IMR-90 (cell line): ENCODE results near the gene SH2D7. TPM values are rescaled to one million over a fixed set of nuclear protein-coding genes. Genes with fewer than 3 reads are reported as not detected.

Source experiments
- ATAC-seq: fragments of 200-7000 bp; cut with Tn5 transposase; 2 replicates; pipeline ENCODE4 v1.9.1; 2020; ENCODE audit warnings: low read depth, mild to moderate bottlenecking, moderate library complexity
- BruUV-seq: library from RNA; stranded (reverse); fragments of 400-500 nt; replicated peaks from 2 replicates; lab custom pipeline; 2021; lab: Mats Ljungman, UMichigan
- CTCF ChIA-PET: fragments of 300-600 bp; formaldehyde crosslinking; extraction: SDS; loops from one replicate; lab custom pipeline; 2021; ENCODE audit warnings: antibody characterized with exemption; lab: Yijun Ruan, JAX
- POLR2A ChIA-PET: fragments of 300-600 bp; sonication (Branson Sonifier 250); formaldehyde crosslinking; loops from one replicate; lab custom pipeline; 2022; ENCODE audit warnings: antibody characterized with exemption; ENCODE audit not compliant: unreplicated experiment; lab: Charles Lee
- DNase-seq: peaks from one replicate; pipeline ENCODE4 v3.0.0; 2013
- H2AFZ ChIP-seq: replicated peaks from 2 replicates; pipeline ENCODE3; 2013; ENCODE audit warnings: low read length, mild to moderate bottlenecking; ENCODE audit not compliant: poor library complexity
- H2AK5ac ChIP-seq: 2 replicates; pipeline ENCODE4 v1.6.1; 2013; ENCODE audit warnings: low read depth, low read length, inconsistent platforms
- H2AK9ac ChIP-seq: replicated peaks from 2 replicates; pipeline ENCODE3; 2013; ENCODE audit warnings: mild to moderate bottlenecking, low read depth, low read length, moderate library complexity; ENCODE audit not compliant: poor library complexity
- H2BK120ac ChIP-seq: 2 replicates; pipeline ENCODE4 v1.6.1; 2013; ENCODE audit warnings: low read depth, low read length, inconsistent platforms
- H2BK15ac ChIP-seq: 3 replicates; pipeline ENCODE4 v1.6.1; 2013; ENCODE audit warnings: low read depth, low read length, inconsistent platforms
- H2BK20ac ChIP-seq: 2 replicates; pipeline ENCODE4 v1.6.1; 2013; ENCODE audit warnings: low read depth, mild to moderate bottlenecking, inconsistent platforms, low read length, moderate library complexity
- H2BK5ac ChIP-seq: 2 replicates; pipeline ENCODE4 v1.6.1; 2013; ENCODE audit warnings: mild to moderate bottlenecking, low read depth, low read length, inconsistent platforms; ENCODE audit not compliant: poor library complexity, severe bottlenecking
- H3K14ac ChIP-seq: replicated peaks from 2 replicates; pipeline ENCODE4 v1.6.1; 2013; ENCODE audit warnings: low read depth, low read length, inconsistent platforms
- H3K18ac ChIP-seq: 2 replicates; pipeline ENCODE4 v1.6.1; 2013; ENCODE audit warnings: low read depth, low read length, control low read depth
- H3K23ac ChIP-seq: 2 replicates; pipeline ENCODE4 v1.6.1; 2013; ENCODE audit warnings: low read depth, low read length, inconsistent platforms
- H3K27ac ChIP-seq: 2 replicates; pipeline ENCODE4 v1.5.1; 2013; ENCODE audit warnings: mild to moderate bottlenecking, control low read depth, low read length; ENCODE audit not compliant: insufficient read depth
- H3K27me3 ChIP-seq: 2 replicates; pipeline ENCODE4 v1.6.1; 2013; ENCODE audit warnings: low read length; ENCODE audit not compliant: control insufficient read depth, insufficient read depth
- H3K36me3 ChIP-seq: 2 replicates; pipeline ENCODE4 v1.6.1; 2013; ENCODE audit warnings: low read length, mixed read lengths; ENCODE audit not compliant: control insufficient read depth, insufficient read depth
- H3K4ac ChIP-seq: 2 replicates; pipeline ENCODE4 v1.6.1; 2013; ENCODE audit warnings: low read depth, low read length, inconsistent platforms
- H3K4me1 ChIP-seq: 2 replicates; pipeline ENCODE4 v1.6.1; 2013; ENCODE audit warnings: low read length, mixed read lengths; ENCODE audit not compliant: control insufficient read depth, insufficient read depth
- H3K4me2 ChIP-seq: 2 replicates; pipeline ENCODE4 v1.6.1; 2013; ENCODE audit warnings: low read depth, mild to moderate bottlenecking, control low read depth, low read length, moderate library complexity
- H3K4me3 ChIP-seq: 2 replicates; pipeline ENCODE4 v1.5.1; 2013; ENCODE audit warnings: low read depth, mild to moderate bottlenecking, control low read depth, low read length, moderate library complexity; ENCODE audit not compliant: insufficient read depth
- H3K56ac ChIP-seq: 2 replicates; pipeline ENCODE4 v1.6.1; 2013; ENCODE audit warnings: low read length, inconsistent platforms; ENCODE audit not compliant: insufficient read depth; ENCODE audit errors: extremely low read depth
- H3K79me1 ChIP-seq, 2 experiments: 2 replicates each; pipeline ENCODE4 v1.6.1; 2013; ENCODE audit warnings: low read length in 2 of 2, inconsistent platforms in 1 of 2, low read depth in 1 of 2
- H3K9ac ChIP-seq: 2 replicates; pipeline ENCODE4 v1.6.1; 2013; ENCODE audit warnings: low read depth, low read length, control low read depth
- H3K9me1 ChIP-seq: 2 replicates; pipeline ENCODE4 v1.6.1; 2013; ENCODE audit warnings: low read length, inconsistent platforms; ENCODE audit not compliant: insufficient read depth
- H3K9me3 ChIP-seq: 2 replicates; pipeline ENCODE4 v1.6.1; 2013; ENCODE audit warnings: low read length; ENCODE audit not compliant: control insufficient read depth, insufficient read depth
- H4K20me1 ChIP-seq: 2 replicates; pipeline ENCODE4 v1.6.1; 2013; ENCODE audit warnings: low read length, inconsistent platforms; ENCODE audit not compliant: insufficient read depth
- H4K5ac ChIP-seq: 2 replicates; pipeline ENCODE4 v1.6.1; 2013; ENCODE audit warnings: mild to moderate bottlenecking, low read depth, low read length, control low read depth
- H4K8ac ChIP-seq, 2 experiments: 2 replicates each; pipeline ENCODE4 v1.6.1; 2013; ENCODE audit warnings: low read depth in 2 of 2, low read length in 2 of 2, control low read depth in 1 of 2, inconsistent platforms in 1 of 2
- H4K91ac ChIP-seq: 2 replicates; pipeline ENCODE4 v1.6.1; 2013; ENCODE audit warnings: low read depth, low read length, inconsistent platforms; ENCODE audit not compliant: insufficient read depth
- BHLHE40 ChIP-seq: fragments of 150-350 bp; IDR thresholded peaks from 2 replicates; pipeline ENCODE4 v1.6.1; 2016; ENCODE audit warnings: mild to moderate bottlenecking, low read depth, low read length
- CEBPB ChIP-seq: IDR thresholded peaks from 2 replicates; pipeline ENCODE4 v1.6.1; 2012; ENCODE audit warnings: low read depth, low read length, improper control_type of control experiment
- CHD1 ChIP-seq: IDR thresholded peaks from 2 replicates; pipeline ENCODE4 v1.6.1; 2012; ENCODE audit warnings: low read depth, low read length, improper control_type of control experiment
- CTCF ChIP-seq: conservative IDR thresholded peaks from 2 replicates; pipeline ENCODE4 v1.5.1; 2012; ENCODE audit warnings: mild to moderate bottlenecking, low read depth, low read length, improper control_type of control experiment
- FOS ChIP-seq: fragments of 150-350 bp; IDR thresholded peaks from 2 replicates; pipeline ENCODE4 v1.6.1; 2016; ENCODE audit warnings: low read depth, low read length
- MAFK ChIP-seq: IDR thresholded peaks from 2 replicates; pipeline ENCODE4 v1.6.1; 2012; ENCODE audit warnings: low read depth, low read length, improper control_type of control experiment
- MAZ ChIP-seq: IDR thresholded peaks from 2 replicates; pipeline ENCODE4 v1.6.1; 2012; ENCODE audit warnings: low read depth, mild to moderate bottlenecking, low read length, improper control_type of control experiment, moderate library complexity, borderline replicate concordance
- MXI1 ChIP-seq: IDR thresholded peaks from 2 replicates; pipeline ENCODE4 v1.6.1; 2012; ENCODE audit warnings: low read depth, mild to moderate bottlenecking, low read length, moderate library complexity, borderline replicate concordance
- NFE2L2 ChIP-seq: fragments of 150-350 bp; IDR thresholded peaks from 2 replicates; pipeline ENCODE4 v1.6.1; 2016; ENCODE audit warnings: low read depth, mild to moderate bottlenecking, low read length
- POLR2A ChIP-seq: IDR thresholded peaks from 2 replicates; pipeline ENCODE4 v1.6.1; 2012; ENCODE audit warnings: mild to moderate bottlenecking, low read depth, low read length
- RAD21 ChIP-seq: IDR thresholded peaks from 2 replicates; pipeline ENCODE4 v1.6.1; 2012; ENCODE audit warnings: low read length, improper control_type of control experiment
- RCOR1 ChIP-seq: IDR thresholded peaks from 2 replicates; pipeline ENCODE4 v1.6.1; 2012; ENCODE audit warnings: mild to moderate bottlenecking, low read length, improper control_type of control experiment; ENCODE audit not compliant: insufficient replicate concordance
- RFX5 ChIP-seq: IDR thresholded peaks from 2 replicates; pipeline ENCODE4 v1.8.0; 2012; ENCODE audit warnings: low read depth, mild to moderate bottlenecking, low read length, moderate library complexity
- SMC3 ChIP-seq: fragments of 150-350 bp; IDR thresholded peaks from 2 replicates; pipeline ENCODE4 v1.6.1; 2016; ENCODE audit warnings: low read depth, mild to moderate bottlenecking, antibody characterized with exemption, low read length, moderate library complexity
- USF2 ChIP-seq: fragments of 150-350 bp; IDR thresholded peaks from 2 replicates; pipeline ENCODE4 v1.6.1; 2017; ENCODE audit warnings: mild to moderate bottlenecking, antibody characterized with exemption, low read length, low read depth
- WGBS, 2 experiments: methylation state at CpG; one replicate each; pipeline versions ENCODE4 v1.1.5 to v1.1.7; 2013; ENCODE audit warnings: missing lambda C conversion rate in 2 of 2; ENCODE audit not compliant: insufficient read length in 1 of 2; ENCODE audit errors: extremely low coverage in 2 of 2; 5-methylcytosine and 5-hydroxymethylcytosine counted together
- dilution Hi-C: fragments of 300-500 bp; cut with HindIII; formaldehyde crosslinking; loops from one replicate; pipeline ENCODE4 v1.14.3; 2018; ENCODE audit warnings: low sequenced_read_pairs; ENCODE audit not compliant: unreplicated experiment
- in situ Hi-C: fragments of 300-500 bp; cut with MboI; formaldehyde crosslinking; loops from 3 replicates; pipeline ENCODE4 v1.14.3; 2019; ENCODE audit warnings: low sequenced_read_pairs, inconsistent platforms, mixed read lengths
- intact Hi-C: fragments of 100-400 bp; cut with micrococcal nuclease; formaldehyde crosslinking; loops from 2 replicates; pipeline ENCODE4 v1.10.0; 2022
- polyA plus RNA-seq, 3 experiments: library from polyadenylated mRNA; depleted of rRNA; stranded (reverse); fragments of >200 nt; gene quantifications; 2 replicates each; pipeline ENCODE4 v1.2.3, GENCODE V29; 2012; ENCODE audit warnings: low replicate concordance in 1 of 3
- total RNA-seq: library from RNA; depleted of rRNA; stranded (reverse); fragments of >200 nt; gene quantifications from 2 replicates; pipeline ENCODE4 v1.2.3, GENCODE V29; 2012

SH2D7 gene
- total and polyA plus RNA-seq, 2 of the 4 experiments (the other 2 are of a cell fraction) = not detected

- Histone ChIP-seq H3K27ac (no peak overlapping the region), H3K18ac (no peak overlapping the region), H2BK20ac (no peak overlapping the region), H2AFZ (no peak overlapping the region), H3K27me3 (no peaks in the 10 kb centered on the region), H3K36me3 (peaks cover 7% of the 10 kb centered on the region), H3K14ac (no peak overlapping the region), H4K91ac (no peak overlapping the region), H3K56ac (no peak overlapping the region), H3K23ac (no peak overlapping the region), H3K79me1 (peaks cover 39 to 80% of the 10 kb centered on the region in 2 experiments), H2AK5ac (no peak overlapping the region; the same call in 1 of the 2 replicates), H3K4me2 (no peak overlapping the region), H2BK120ac (no peak overlapping the region; the same call in 1 of the 2 replicates), H3K9ac (no peak overlapping the region), H2AK9ac (no peak overlapping the region), H4K5ac (no peak overlapping the region), H4K20me1 (peaks cover 58% of the 10 kb centered on the region), H3K9me1 (peaks cover 38% of the 10 kb centered on the region), H2BK15ac (no peak overlapping the region), H2BK5ac (no peak overlapping the region), H3K9me3 (no peaks in the 10 kb centered on the region), H3K4ac (0 out of 2 replicates have a peak overlapping the region, but pooled peaks have one; percentile 30), H3K4me1 (peaks cover 24% of the 10 kb centered on the region), H3K4me3 (no peak overlapping the region), H4K8ac (no peak overlapping the region)
- ChIA-PET CTCF (no interaction called here), POLR2A (no interaction called here)
- dilution Hi-C loops (no loop called here), intact Hi-C loops (no loop called here), in situ Hi-C loops (no loop called here)
- no peak for ATAC-seq
- no CpG with 5 or more reads among the region's 5 CpGs for WGBS, 2 experiments
- DNase-seq = no peak
- TF ChIP-seq MAZ = no peak
- no peak for TF ChIP-seq CHD1
- no peak for TF ChIP-seq FOS
- TF ChIP-seq RCOR1 = no peak
- no peak for TF ChIP-seq MXI1
- TF ChIP-seq CEBPB = no peak
- TF ChIP-seq RAD21 = no peak
- TF ChIP-seq RFX5 = no peak
- TF ChIP-seq CTCF = no peak
- TF ChIP-seq SMC3 = no peak
- TF ChIP-seq USF2 = no peak
- no peak for TF ChIP-seq MAFK
- TF ChIP-seq POLR2A = no peak
- no peak for TF ChIP-seq NFE2L2
- TF ChIP-seq BHLHE40 = no peak
- no TSS peak for BruUV-seq
Observed at GRCh38 chr15:78057803-78058202, 34.6 kb upstream of the SH2D7 start.
